Esophagus muscularis mucosa (tissue), 3 donors: ENCODE data around the gene TOMM20.

Source experiments
- POLR2A ChIP-seq: fragments of 450-650 bp; IDR thresholded peaks from one replicate; pipeline ENCODE4 v1.6.1; 2017; ENCODE audit warnings: antibody characterized with exemption, moderate library complexity, mild to moderate bottlenecking, low read depth
- POLR2AphosphoS5 ChIP-seq, 2 donors: sonication (generic); formaldehyde crosslinking; IDR thresholded peaks; one replicate each; pipeline ENCODE4 v1.6.1; 2017; ENCODE audit warnings: antibody characterized with exemption in 2 of 2
- TF ChIP-seq, protein P1 (sequence below), 3 experiments: fragments of 200-600 bp in 2 of 3; fragments of 450-650 bp in 1 of 3; sonication (generic) in 2 of 3; IDR thresholded peaks; one replicate each; pipeline ENCODE4 v1.5.1; 2017 to 2019; ENCODE audit warnings: antibody characterized with exemption in 3 of 3, mild to moderate bottlenecking in 2 of 3, moderate library complexity in 1 of 3

DNA sequence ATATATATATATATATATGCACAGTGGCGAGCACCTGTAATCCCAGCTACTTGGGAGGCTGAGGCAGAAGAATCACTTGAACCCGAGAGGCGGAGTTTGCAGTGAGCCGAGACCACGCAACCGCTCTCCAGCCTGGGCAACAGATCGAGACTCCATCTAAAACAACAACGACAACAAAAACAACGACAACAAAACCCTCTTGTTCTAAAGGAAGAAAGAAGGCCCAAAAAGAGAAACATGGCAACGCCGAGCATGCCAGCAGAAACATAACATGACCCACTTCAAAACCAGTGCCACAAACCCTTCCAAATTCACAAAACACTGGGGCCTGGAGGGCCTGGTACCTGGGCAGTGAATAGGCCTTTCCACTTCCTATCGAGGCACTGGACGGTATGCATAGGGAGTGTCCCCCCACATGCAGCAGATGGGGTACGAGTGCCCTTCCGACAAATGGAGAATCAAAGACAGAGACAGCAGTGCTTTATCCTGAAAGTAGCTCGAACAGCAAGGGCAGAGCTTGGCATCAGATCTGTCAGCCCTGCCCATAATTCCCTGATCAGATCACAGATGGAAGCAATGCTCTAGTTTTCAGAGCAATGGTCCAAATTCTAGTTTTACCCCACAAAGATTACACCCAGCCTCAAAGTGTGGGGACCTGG, 52.0 kb downstream of the TOMM20 start:
- TF ChIP-seq, protein P1, sequence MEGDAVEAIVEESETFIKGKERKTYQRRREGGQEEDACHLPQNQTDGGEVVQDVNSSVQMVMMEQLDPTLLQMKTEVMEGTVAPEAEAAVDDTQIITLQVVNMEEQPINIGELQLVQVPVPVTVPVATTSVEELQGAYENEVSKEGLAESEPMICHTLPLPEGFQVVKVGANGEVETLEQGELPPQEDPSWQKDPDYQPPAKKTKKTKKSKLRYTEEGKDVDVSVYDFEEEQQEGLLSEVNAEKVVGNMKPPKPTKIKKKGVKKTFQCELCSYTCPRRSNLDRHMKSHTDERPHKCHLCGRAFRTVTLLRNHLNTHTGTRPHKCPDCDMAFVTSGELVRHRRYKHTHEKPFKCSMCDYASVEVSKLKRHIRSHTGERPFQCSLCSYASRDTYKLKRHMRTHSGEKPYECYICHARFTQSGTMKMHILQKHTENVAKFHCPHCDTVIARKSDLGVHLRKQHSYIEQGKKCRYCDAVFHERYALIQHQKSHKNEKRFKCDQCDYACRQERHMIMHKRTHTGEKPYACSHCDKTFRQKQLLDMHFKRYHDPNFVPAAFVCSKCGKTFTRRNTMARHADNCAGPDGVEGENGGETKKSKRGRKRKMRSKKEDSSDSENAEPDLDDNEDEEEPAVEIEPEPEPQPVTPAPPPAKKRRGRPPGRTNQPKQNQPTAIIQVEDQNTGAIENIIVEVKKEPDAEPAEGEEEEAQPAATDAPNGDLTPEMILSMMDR (IDR thresholded peaks at IDR 0.05) = no peak
- no peak for TF ChIP-seq POLR2A
- TF ChIP-seq POLR2AphosphoS5 (IDR thresholded peaks at IDR 0.05) = no peak
